HepG2 (cell line): ENCODE results near the gene SMIM36. TPM values are rescaled to one million over a fixed set of nuclear protein-coding genes. Genes with fewer than 3 reads are reported as not detected.

Experiments used
- ATAC-seq: fragments of 200-7000 bp; cut with Tn5 transposase; 3 replicates; pipeline ENCODE4 v1.9.1; 2020; ENCODE audit warnings: mild to moderate bottlenecking, moderate library complexity
- BruUV-seq: library from RNA; stranded (reverse); fragments of 400-500 nt; replicated peaks from 2 replicates; lab custom pipeline; 2021; lab: Mats Ljungman, UMichigan
- CTCF ChIA-PET: fragments of 300-600 bp; formaldehyde crosslinking; extraction: SDS; loops from one replicate; lab custom pipeline; 2021; ENCODE audit warnings: low total read pairs, inconsistent platforms, low intra/inter-chr PET ratio; lab: Yijun Ruan, JAX
- POLR2A ChIA-PET: fragments of 350-600 bp; sonication (Branson Sonifier 250); formaldehyde crosslinking; loops from one replicate; lab custom pipeline; 2020; ENCODE audit warnings: antibody characterized with exemption, inconsistent platforms; lab: Yijun Ruan, JAX
- DNase-seq: peaks from one replicate; pipeline ENCODE4 v3.0.0-alpha.2; 2015; ENCODE audit warnings: low spot score
- FAIRE-seq: peaks from 3 replicates; lab custom pipeline; 2011; peaks lifted over from hg19 to GRCh38; lab: Jason Lieb, UNC
- H2AFZ ChIP-seq: one replicate; pipeline ENCODE4 v1.6.1; 2011; ENCODE audit warnings: low read length, inconsistent platforms
- H3K27ac ChIP-seq: fragments of 300-600 bp; 3 replicates; pipeline ENCODE4 v1.8.0; 2011; ENCODE audit warnings: mixed run types, mild to moderate bottlenecking, mixed read lengths, low read length, inconsistent platforms; ENCODE audit not compliant: insufficient read depth; ENCODE audit errors: extremely low read length
- H3K27me3 ChIP-seq, 2 experiments: fragments of 200-600 bp in 1 of 2; 2 replicates in 1 of 2; 3 replicates in 1 of 2; pipeline versions ENCODE4 v1.6.0 to v1.8.0; 2011; ENCODE audit warnings: low read length in 2 of 2, mild to moderate bottlenecking in 2 of 2, moderate library complexity in 2 of 2, inconsistent platforms in 1 of 2; ENCODE audit not compliant: insufficient read depth in 2 of 2, control insufficient read depth in 1 of 2
- H3K36me3 ChIP-seq, 2 experiments: fragments of 200-600 bp in 1 of 2; replicated peaks in 1 of 2; 2 replicates in 1 of 2; 3 replicates in 1 of 2; pipeline versions ENCODE4 v1.5.1 to v1.8.0; 2011; ENCODE audit warnings: low read length in 2 of 2, inconsistent platforms in 1 of 2; ENCODE audit not compliant: insufficient read depth in 2 of 2, control insufficient read depth in 1 of 2
- H3K4me1 ChIP-seq: 2 replicates; pipeline ENCODE4 v1.5.1; 2012; ENCODE audit warnings: low read length, inconsistent platforms; ENCODE audit not compliant: insufficient read depth
- H3K4me2 ChIP-seq: 2 replicates; pipeline ENCODE4 v1.6.0; 2011; ENCODE audit warnings: low read depth, low read length, inconsistent platforms
- H3K4me3 ChIP-seq, 3 experiments: fragments of 200-600 bp in 1 of 3; sonication (generic), shearing (Covaris generic) in 1 of 3; replicated peaks in 1 of 3; 2 replicates each; pipeline ENCODE4 v1.5.1; 2011 to 2016; ENCODE audit warnings: low read length in 3 of 3, inconsistent platforms in 2 of 3, low read depth in 2 of 3, mild to moderate bottlenecking in 2 of 3, control low read depth in 1 of 3, mixed read lengths in 1 of 3; ENCODE audit not compliant: insufficient read depth in 1 of 3
- H3K79me2 ChIP-seq: one replicate; pipeline ENCODE4 v1.6.1; 2011; ENCODE audit warnings: low read length, inconsistent platforms; ENCODE audit not compliant: insufficient read depth
- H3K9ac ChIP-seq: 2 replicates; pipeline ENCODE4 v1.6.0; 2011; ENCODE audit warnings: mild to moderate bottlenecking, low read depth, low read length, inconsistent platforms; ENCODE audit not compliant: insufficient read depth
- H3K9me3 ChIP-seq: 2 replicates; pipeline ENCODE4 v1.5.1; 2012; ENCODE audit warnings: mild to moderate bottlenecking, low read length
- H4K20me1 ChIP-seq: 2 replicates; pipeline ENCODE4 v1.6.0; 2011; ENCODE audit warnings: inconsistent platforms, mild to moderate bottlenecking, low read length, moderate library complexity; ENCODE audit not compliant: insufficient read depth
- ARHGAP35 ChIP-seq: sonication (generic); formaldehyde crosslinking; IDR thresholded peaks from 2 replicates; pipeline ENCODE4 v1.9.0; 2022; ENCODE audit warnings: mild to moderate bottlenecking, inconsistent platforms, moderate library complexity, missing genetic modification reagents, borderline replicate concordance
- CREB1 ChIP-seq, 2 experiments: fragments of 450-650 bp in 1 of 2; IDR thresholded peaks; 2 replicates each; pipeline ENCODE4 v1.6.1; 2016 to 2017; ENCODE audit warnings: control low read depth in 1 of 2, mild to moderate bottlenecking in 1 of 2, missing compliant biosample characterization in 1 of 2, missing genetic modification characterization in 1 of 2
- ELF3 ChIP-seq: IDR thresholded peaks from 2 replicates; pipeline ENCODE4 v1.6.1; 2016; ENCODE audit warnings: missing genetic modification reagents, missing compliant biosample characterization
- FOXJ3 ChIP-seq: sonication (generic); formaldehyde crosslinking; IDR thresholded peaks from 2 replicates; pipeline ENCODE4 v1.4.0; 2020; ENCODE audit warnings: missing genetic modification reagents, mild to moderate bottlenecking, borderline replicate concordance
- FOXP1 ChIP-seq, 2 experiments: fragments of 450-650 bp in 1 of 2; IDR thresholded peaks; 2 replicates each; pipeline ENCODE4 v1.6.1; 2017 to 2018; ENCODE audit warnings: antibody characterized with exemption in 1 of 2
- MIXL1 ChIP-seq: IDR thresholded peaks from 2 replicates; pipeline ENCODE4 v1.6.1; 2016
- MTF1 ChIP-seq: sonication (generic); formaldehyde crosslinking; IDR thresholded peaks from 2 replicates; pipeline ENCODE4 v1.5.0; 2020; ENCODE audit warnings: missing genetic modification reagents
- SETDB1 ChIP-seq: sonication (generic); formaldehyde crosslinking; IDR thresholded peaks from 2 replicates; pipeline ENCODE4 v1.5.1; 2020; ENCODE audit warnings: missing genetic modification reagents, mild to moderate bottlenecking, borderline replicate concordance
- THAP11 ChIP-seq: IDR thresholded peaks from 2 replicates; pipeline ENCODE4 v1.6.1; 2016; ENCODE audit warnings: missing biosample characterization, missing genetic modification reagents
- ZNF24 ChIP-seq: fragments of 450-650 bp; IDR thresholded peaks from 2 replicates; pipeline ENCODE4 v1.6.1; 2017; ENCODE audit warnings: antibody characterized with exemption, mild to moderate bottlenecking
- ZNF557 ChIP-seq: sonication (generic); formaldehyde crosslinking; IDR thresholded peaks from 2 replicates; pipeline ENCODE4 v1.4.0; 2020; ENCODE audit warnings: missing genetic modification reagents
- ZNF678 ChIP-seq: sonication (generic); formaldehyde crosslinking; IDR thresholded peaks from 2 replicates; pipeline ENCODE4 v1.4.0; 2020; ENCODE audit warnings: mild to moderate bottlenecking, missing genetic modification reagents
- ZNF777 ChIP-seq: sonication (generic); formaldehyde crosslinking; IDR thresholded peaks from 2 replicates; pipeline ENCODE4 v1.4.0; 2020; ENCODE audit warnings: missing genetic modification reagents
- WGBS: methylation state at CpG from one replicate; pipeline ENCODE4 v1.1.6; 2017; ENCODE audit warnings: low lambda C conversion rate; 5-methylcytosine and 5-hydroxymethylcytosine counted together
- in situ Hi-C: cut with HindIII; loops from 2 replicates; pipeline ENCODE4 v1.10.0; 2017; ENCODE audit warnings: low pct_unique_long_range_greater_than_20kb; ENCODE audit not compliant: extremely low pct_ligation_motif_present
- intact Hi-C: fragments of 100-400 bp; cut with micrococcal nuclease; formaldehyde crosslinking; loops from one replicate; pipeline ENCODE4 v1.10.0; 2022; ENCODE audit not compliant: unreplicated experiment
- polyA plus RNA-seq, 8 experiments: library from polyadenylated mRNA; depleted of rRNA in 3 of 8; stranded (reverse) in 7 of 8; unstranded in 1 of 8; fragments of >200 nt; fragmentation: Illumina TruSeq in 4 of 8; extraction: Trizol in 4 of 8; gene quantifications; 2 replicates each; pipeline versions ENCODE4 v1.2.1 to v1.2.3, GENCODE V29; 2011 to 2016; ENCODE audit warnings: low read depth in 4 of 8, missing spikeins in 1 of 8, mixed read lengths in 1 of 8; ENCODE audit not compliant: insufficient read depth in 1 of 8
- total RNA-seq, 5 experiments: library from RNA; depleted of rRNA; stranded (reverse); fragments of >200 nt; fragmentation: Illumina TruSeq; extraction: Trizol; gene quantifications; 2 replicates each; pipeline ENCODE4 v1.2.3, GENCODE V29; 2016; ENCODE audit warnings: low read depth in 1 of 5
- TF ChIP-seq, protein P1 (sequence below): sonication (generic); formaldehyde crosslinking; IDR thresholded peaks from 2 replicates; pipeline ENCODE4 v1.4.0; 2020; ENCODE audit warnings: missing genetic modification reagents
- TF ChIP-seq, protein P2 (sequence below): sonication (generic); formaldehyde crosslinking; IDR thresholded peaks from 2 replicates; pipeline ENCODE4 v1.4.0; 2020; ENCODE audit warnings: missing genetic modification reagents, borderline replicate concordance

The SMIM36 gene
- total and polyA plus RNA-seq, 2 of the 13 experiments (the other 11 are each of a cell fraction or from before 2014, with no cell fraction given), result not detected

DNA sequence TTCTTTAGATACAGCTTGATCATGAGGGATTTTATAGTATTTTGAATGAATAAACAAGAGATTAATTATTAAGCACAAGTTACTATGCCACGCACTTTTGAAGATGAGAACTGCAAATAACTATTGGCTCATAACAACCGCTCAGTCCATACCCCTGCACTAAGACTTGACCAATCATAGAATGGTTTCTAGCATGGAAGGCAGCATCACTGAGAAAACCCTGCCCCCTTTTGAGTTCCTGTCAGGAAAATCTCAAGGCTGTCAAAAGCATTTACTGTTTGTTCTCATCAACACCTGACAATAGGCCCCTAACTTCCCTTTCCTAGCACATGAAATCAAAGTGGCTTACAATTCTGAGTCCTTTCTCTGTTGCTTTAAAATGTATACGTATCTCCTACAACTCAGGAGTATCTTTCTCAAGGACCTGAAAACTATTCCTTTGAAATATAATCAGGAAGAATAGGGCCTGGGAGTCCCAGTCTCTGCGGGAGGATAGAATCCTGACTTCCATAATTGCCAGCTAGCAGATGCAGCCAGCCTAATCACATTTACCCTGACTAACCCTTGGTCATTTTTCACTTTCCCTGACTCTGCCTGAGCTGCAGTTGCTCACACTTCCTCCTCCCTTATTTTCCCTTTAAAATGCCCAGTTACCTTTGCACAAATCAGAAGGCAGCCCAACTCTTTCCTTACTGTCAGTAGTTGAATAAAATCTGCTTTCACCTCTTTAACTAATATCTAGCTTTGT lies 80.5 kb downstream of the SMIM36 start:
- H3K4me1 ChIP-seq, result peaks cover 76% of the 10 kb centered on the region
- H3K4me2 ChIP-seq, result 0 out of 2 replicates have a peak overlapping the region, but pooled peaks have one; percentile 18
- no peaks in the 10 kb centered on the region for H4K20me1 ChIP-seq
- ChIA-PET CTCF (no interaction called here), POLR2A (interaction anchor here (0.8 to 5.2 kb wide), 6 partner anchors 9 to 24 kb away, joined by 3 to 136 read pairs (median 4); partner anchors contain the start of gene MMD)
- H2AFZ ChIP-seq, result peak overlapping the region; percentile 4
- 67% methylated on average over 4 of the region's 4 CpGs for WGBS
- FAIRE-seq (no peak), DNase-seq (no peak), ATAC-seq (no peak)
- intact Hi-C loops, result loop anchor here (5.0 kb wide), 1 partner anchor 143 kb away; no protein-coding TSS in a partner anchor
- peak overlapping the region; percentile 19; the same call in 1 of the 2 replicates for H3K9ac ChIP-seq
- H3K4me3 ChIP-seq, result no peak overlapping the region
- no peaks in the 10 kb centered on the region for H3K9me3 ChIP-seq
- H3K27ac ChIP-seq, result peak overlapping the region; percentile 50
- H3K79me2 ChIP-seq, result no peaks in the 10 kb centered on the region
- H3K36me3 ChIP-seq, result no peaks in the 10 kb centered on the region
- BruUV-seq, result no TSS peak
- H3K27me3 ChIP-seq, result no peaks in the 10 kb centered on the region
- in situ Hi-C loops, result no loop called here
- no peak for TF ChIP-seq CREB1 (IDR thresholded peaks at IDR 0.05)
- peak; percentile 9 for TF ChIP-seq CREB1 (CRISPR knock-in tag; IDR thresholded peaks at IDR 0.05)
- TF ChIP-seq ZNF678 (CRISPR knock-in tag), result no peak
- peak; percentile 53; the same call in 1 of the 2 replicates for TF ChIP-seq MIXL1 (CRISPR knock-in tag)
- TF ChIP-seq SETDB1 (CRISPR knock-in tag), result no peak
- 0 out of 2 replicates have a peak, but pooled peaks have one; percentile 28 for TF ChIP-seq ZNF777 (CRISPR knock-in tag)
- no peak for TF ChIP-seq ZNF24
- peak; percentile 55; the same call in 1 of the 2 replicates for TF ChIP-seq ELF3
- TF ChIP-seq FOXP1 (IDR thresholded peaks at IDR 0.05), result no peak
- 0 out of 2 replicates have a peak, but pooled peaks have one; percentile 5 for TF ChIP-seq FOXP1 (CRISPR knock-in tag; IDR thresholded peaks at IDR 0.05)
- TF ChIP-seq, protein P1, sequence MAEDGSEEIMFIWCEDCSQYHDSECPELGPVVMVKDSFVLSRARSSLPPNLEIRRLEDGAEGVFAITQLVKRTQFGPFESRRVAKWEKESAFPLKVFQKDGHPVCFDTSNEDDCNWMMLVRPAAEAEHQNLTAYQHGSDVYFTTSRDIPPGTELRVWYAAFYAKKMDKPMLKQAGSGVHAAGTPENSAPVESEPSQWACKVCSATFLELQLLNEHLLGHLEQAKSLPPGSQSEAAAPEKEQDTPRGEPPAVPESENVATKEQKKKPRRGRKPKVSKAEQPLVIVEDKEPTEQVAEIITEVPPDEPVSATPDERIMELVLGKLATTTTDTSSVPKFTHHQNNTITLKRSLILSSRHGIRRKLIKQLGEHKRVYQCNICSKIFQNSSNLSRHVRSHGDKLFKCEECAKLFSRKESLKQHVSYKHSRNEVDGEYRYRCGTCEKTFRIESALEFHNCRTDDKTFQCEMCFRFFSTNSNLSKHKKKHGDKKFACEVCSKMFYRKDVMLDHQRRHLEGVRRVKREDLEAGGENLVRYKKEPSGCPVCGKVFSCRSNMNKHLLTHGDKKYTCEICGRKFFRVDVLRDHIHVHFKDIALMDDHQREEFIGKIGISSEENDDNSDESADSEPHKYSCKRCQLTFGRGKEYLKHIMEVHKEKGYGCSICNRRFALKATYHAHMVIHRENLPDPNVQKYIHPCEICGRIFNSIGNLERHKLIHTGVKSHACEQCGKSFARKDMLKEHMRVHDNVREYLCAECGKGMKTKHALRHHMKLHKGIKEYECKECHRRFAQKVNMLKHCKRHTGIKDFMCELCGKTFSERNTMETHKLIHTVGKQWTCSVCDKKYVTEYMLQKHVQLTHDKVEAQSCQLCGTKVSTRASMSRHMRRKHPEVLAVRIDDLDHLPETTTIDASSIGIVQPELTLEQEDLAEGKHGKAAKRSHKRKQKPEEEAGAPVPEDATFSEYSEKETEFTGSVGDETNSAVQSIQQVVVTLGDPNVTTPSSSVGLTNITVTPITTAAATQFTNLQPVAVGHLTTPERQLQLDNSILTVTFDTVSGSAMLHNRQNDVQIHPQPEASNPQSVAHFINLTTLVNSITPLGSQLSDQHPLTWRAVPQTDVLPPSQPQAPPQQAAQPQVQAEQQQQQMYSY (CRISPR knock-in tag), result peak; percentile 24; the same call in 1 of the 2 replicates
- TF ChIP-seq ARHGAP35 (CRISPR knock-in tag), result no peak
- TF ChIP-seq ZNF557 (CRISPR knock-in tag), result 0 out of 2 replicates have a peak, but pooled peaks have one; percentile 0
- TF ChIP-seq FOXJ3 (CRISPR knock-in tag), result 0 out of 2 replicates have a peak, but pooled peaks have one; percentile 25
- peak; percentile 15; the same call in 1 of the 2 replicates for TF ChIP-seq THAP11 (CRISPR knock-in tag)
- TF ChIP-seq, protein P2, sequence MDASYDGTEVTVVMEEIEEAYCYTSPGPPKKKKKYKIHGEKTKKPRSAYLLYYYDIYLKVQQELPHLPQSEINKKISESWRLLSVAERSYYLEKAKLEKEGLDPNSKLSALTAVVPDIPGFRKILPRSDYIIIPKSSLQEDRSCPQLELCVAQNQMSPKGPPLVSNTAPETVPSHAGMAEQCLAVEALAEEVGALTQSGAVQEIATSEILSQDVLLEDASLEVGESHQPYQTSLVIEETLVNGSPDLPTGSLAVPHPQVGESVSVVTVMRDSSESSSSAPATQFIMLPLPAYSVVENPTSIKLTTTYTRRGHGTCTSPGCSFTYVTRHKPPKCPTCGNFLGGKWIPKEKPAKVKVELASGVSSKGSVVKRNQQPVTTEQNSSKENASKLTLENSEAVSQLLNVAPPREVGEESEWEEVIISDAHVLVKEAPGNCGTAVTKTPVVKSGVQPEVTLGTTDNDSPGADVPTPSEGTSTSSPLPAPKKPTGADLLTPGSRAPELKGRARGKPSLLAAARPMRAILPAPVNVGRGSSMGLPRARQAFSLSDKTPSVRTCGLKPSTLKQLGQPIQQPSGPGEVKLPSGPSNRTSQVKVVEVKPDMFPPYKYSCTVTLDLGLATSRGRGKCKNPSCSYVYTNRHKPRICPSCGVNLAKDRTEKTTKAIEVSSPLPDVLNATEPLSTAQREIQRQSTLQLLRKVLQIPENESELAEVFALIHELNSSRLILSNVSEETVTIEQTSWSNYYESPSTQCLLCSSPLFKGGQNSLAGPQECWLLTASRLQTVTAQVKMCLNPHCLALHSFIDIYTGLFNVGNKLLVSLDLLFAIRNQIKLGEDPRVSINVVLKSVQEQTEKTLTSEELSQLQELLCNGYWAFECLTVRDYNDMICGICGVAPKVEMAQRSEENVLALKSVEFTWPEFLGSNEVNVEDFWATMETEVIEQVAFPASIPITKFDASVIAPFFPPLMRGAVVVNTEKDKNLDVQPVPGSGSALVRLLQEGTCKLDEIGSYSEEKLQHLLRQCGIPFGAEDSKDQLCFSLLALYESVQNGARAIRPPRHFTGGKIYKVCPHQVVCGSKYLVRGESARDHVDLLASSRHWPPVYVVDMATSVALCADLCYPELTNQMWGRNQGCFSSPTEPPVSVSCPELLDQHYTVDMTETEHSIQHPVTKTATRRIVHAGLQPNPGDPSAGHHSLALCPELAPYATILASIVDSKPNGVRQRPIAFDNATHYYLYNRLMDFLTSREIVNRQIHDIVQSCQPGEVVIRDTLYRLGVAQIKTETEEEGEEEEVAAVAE (CRISPR knock-in tag), result peak; percentile 88
- TF ChIP-seq MTF1 (CRISPR knock-in tag), result 0 out of 2 replicates have a peak, but pooled peaks have one; percentile 44
